Activated CD4-positive, CD25-positive, alpha-beta regulatory T cell (primary cell): ENCODE measurements around the gene ANTKMT.
"Not testable (repeated sequence)": the region's sequence is repeated elsewhere in the genome, so short reads cannot be mapped to it uniquely, and the experiment has no call there.

Experiments used
- DNase-seq, 4 experiments: peaks; one replicate each; lab custom pipeline; 2025; lab: John Stamatoyannopoulos, UW

Gene ANTKMT

GRCh38 chr16:743794-744500 is 23.0 kb downstream of the ANTKMT start:
- no peak for DNase-seq

- DNase-seq: no peak
Measured at GRCh38 chr16:745739-746138, 24.8 kb downstream of the ANTKMT start.

- DNase-seq: no peak
Measured at GRCh38 chr16:746637-747036, 25.7 kb downstream of the ANTKMT start.

- no peak for DNase-seq
Measured at GRCh38 chr16:747978-748746, 27.2 kb downstream of the ANTKMT start.

GRCh38 chr16:749010-749409 is 28.1 kb downstream of the ANTKMT start:
- DNase-seq: no peak

GRCh38 chr16:750485-750884 is 29.5 kb downstream of the ANTKMT start:
- no peak for DNase-seq

- no peak for DNase-seq
Measured at GRCh38 chr16:751152-752006, 30.4 kb downstream of the ANTKMT start.

GRCh38 chr16:752007-752312 is 31.0 kb downstream of the ANTKMT start:
- DNase-seq: no peak

GRCh38 chr16:754121-754607 is 33.2 kb downstream of the ANTKMT start:
- DNase-seq: not testable (repeated sequence)

GRCh38 chr16:754656-755055 is 33.7 kb downstream of the ANTKMT start:
- DNase-seq: no peak

- no peak for DNase-seq
Measured at GRCh38 chr16:756428-756827, 35.5 kb downstream of the ANTKMT start.

- DNase-seq: no peak
Measured at GRCh38 chr16:759110-759910, 38.4 kb downstream of the ANTKMT start.

- no peak for DNase-seq
Measured at GRCh38 chr16:760065-760464, 39.1 kb downstream of the ANTKMT start.

- no peak for DNase-seq
Measured at GRCh38 chr16:760545-761343, 39.8 kb downstream of the ANTKMT start, which contains the start of gene MSLN. MSLN (plus strand) TSS chr16:760734; CDS start chr16:762681, 1,947 bp downstream.

GRCh38 chr16:761625-762513 is 40.9 kb downstream of the ANTKMT start:
- no peak for DNase-seq

GRCh38 chr16:762595-763268 is 41.8 kb downstream of the ANTKMT start:
- no peak for DNase-seq

GRCh38 chr16:763369-764183 is 42.6 kb downstream of the ANTKMT start:
- no peak for DNase-seq

GRCh38 chr16:764184-764750 is 43.3 kb downstream of the ANTKMT start:
- DNase-seq: no peak
